ENCODE measurements around the gene BSN.

Gene BSN

GRCh38 chr3:49616061-49616460 lies 61.8 kb downstream of the BSN start:
- H2AFZ ChIP-seq (ENCODE audit: low read depth) = no peak overlapping the region
- H3K4me2 ChIP-seq = no peak overlapping the region
- no peaks in the 10 kb centered on the region for H4K20me1 ChIP-seq (ENCODE audit: insufficient read depth)
- no peaks in the 10 kb centered on the region for H3K36me3 ChIP-seq (ENCODE audit: insufficient read depth)
- no peaks in the 10 kb centered on the region for H3K27me3 ChIP-seq (ENCODE audit: insufficient read depth, low read depth)
- H3K4me3 ChIP-seq (IDR thresholded peaks at IDR 0.05; ENCODE audit: insufficient read depth, low read depth, low read length) = no peak overlapping the region
- TF ChIP-seq, protein P1, sequence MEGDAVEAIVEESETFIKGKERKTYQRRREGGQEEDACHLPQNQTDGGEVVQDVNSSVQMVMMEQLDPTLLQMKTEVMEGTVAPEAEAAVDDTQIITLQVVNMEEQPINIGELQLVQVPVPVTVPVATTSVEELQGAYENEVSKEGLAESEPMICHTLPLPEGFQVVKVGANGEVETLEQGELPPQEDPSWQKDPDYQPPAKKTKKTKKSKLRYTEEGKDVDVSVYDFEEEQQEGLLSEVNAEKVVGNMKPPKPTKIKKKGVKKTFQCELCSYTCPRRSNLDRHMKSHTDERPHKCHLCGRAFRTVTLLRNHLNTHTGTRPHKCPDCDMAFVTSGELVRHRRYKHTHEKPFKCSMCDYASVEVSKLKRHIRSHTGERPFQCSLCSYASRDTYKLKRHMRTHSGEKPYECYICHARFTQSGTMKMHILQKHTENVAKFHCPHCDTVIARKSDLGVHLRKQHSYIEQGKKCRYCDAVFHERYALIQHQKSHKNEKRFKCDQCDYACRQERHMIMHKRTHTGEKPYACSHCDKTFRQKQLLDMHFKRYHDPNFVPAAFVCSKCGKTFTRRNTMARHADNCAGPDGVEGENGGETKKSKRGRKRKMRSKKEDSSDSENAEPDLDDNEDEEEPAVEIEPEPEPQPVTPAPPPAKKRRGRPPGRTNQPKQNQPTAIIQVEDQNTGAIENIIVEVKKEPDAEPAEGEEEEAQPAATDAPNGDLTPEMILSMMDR (conservative IDR thresholded peaks at IDR 0.05; ENCODE audit: low read depth, low read length) = no peak
- no peak overlapping the region for H3K27ac ChIP-seq
- H3K9ac ChIP-seq = no peak overlapping the region
- H3K79me2 ChIP-seq (ENCODE audit: insufficient read depth, low read depth) = no peaks in the 10 kb centered on the region
- no peaks in the 10 kb centered on the region for H3K4me1 ChIP-seq (ENCODE audit: low read depth, poor library complexity, severe bottlenecking)

DNA sequence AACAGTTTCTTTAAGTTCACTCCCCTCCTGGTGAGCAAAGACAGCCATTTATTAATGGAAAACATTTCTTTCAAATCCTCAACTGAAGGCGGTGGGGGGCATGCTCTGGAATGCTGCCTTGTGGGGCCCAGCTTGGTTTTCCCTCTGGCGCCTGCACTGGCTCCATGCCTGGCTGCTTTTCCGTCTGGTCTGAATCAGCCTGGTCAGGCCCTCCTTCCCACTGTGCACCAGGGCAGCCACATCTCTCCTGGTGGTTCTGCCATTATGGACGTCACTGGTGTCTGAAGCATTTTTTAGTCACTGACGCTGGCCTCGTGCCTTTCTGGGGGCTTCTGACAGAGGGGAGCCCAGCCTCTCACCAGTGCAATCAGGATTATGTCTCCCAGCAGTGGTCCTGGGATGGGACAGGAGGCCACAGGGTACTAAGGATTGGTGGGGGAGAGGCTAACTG lies 62.2 kb downstream of the BSN start:
- Histone ChIP-seq H4K20me1 (ENCODE audit: insufficient read depth) (no peaks in the 10 kb centered on the region), H3K79me2 (ENCODE audit: insufficient read depth, low read depth) (no peaks in the 10 kb centered on the region), H3K4me1 (ENCODE audit: low read depth, poor library complexity, severe bottlenecking) (no peaks in the 10 kb centered on the region), H3K4me3 (IDR thresholded peaks at IDR 0.05; ENCODE audit: insufficient read depth, low read depth, low read length) (no peak overlapping the region), H3K4me2 (no peak overlapping the region), H3K27ac (no peak overlapping the region), H3K9ac (no peak overlapping the region), H3K36me3 (ENCODE audit: insufficient read depth) (no peaks in the 10 kb centered on the region), H2AFZ (ENCODE audit: low read depth) (no peak overlapping the region), H3K27me3 (ENCODE audit: insufficient read depth, low read depth) (no peaks in the 10 kb centered on the region)
- TF ChIP-seq, protein P1 (conservative IDR thresholded peaks at IDR 0.05; ENCODE audit: low read depth, low read length) = no peak

DNA sequence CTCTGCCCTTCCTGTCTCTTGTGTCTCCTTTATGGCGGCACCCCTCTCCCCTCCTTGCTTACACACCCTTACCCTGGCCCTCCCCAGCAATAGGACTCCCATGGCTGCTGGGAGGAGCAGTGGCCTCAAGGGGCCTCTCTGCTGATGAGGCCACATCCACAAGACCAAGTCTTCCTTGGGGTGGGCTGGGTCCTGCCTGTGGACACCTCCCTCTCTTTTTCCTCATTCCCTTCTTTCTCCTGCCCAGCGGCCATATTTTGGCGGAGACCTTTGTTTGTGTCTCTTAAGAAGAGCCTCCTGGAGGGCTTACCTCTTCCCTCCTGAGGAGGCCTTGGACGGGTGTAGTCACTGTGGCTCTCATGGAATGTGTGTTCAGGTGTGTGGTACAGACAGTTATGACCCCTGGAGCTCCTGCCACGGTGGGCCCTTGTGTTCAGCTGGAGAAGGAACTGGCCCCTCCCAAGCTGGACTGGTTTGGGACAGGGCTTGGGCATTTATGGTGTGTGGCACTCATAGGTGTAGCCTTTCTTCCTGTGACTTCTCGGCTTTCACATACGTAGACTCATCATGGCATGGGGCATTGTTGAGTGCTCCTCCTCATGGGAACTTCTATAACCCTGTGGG lies 63.2 kb downstream of the BSN start:
- Histone ChIP-seq H3K36me3 (ENCODE audit: insufficient read depth) (no peaks in the 10 kb centered on the region), H3K4me1 (ENCODE audit: low read depth, poor library complexity, severe bottlenecking) (no peaks in the 10 kb centered on the region), H2AFZ (ENCODE audit: low read depth) (no peak overlapping the region)

DNA sequence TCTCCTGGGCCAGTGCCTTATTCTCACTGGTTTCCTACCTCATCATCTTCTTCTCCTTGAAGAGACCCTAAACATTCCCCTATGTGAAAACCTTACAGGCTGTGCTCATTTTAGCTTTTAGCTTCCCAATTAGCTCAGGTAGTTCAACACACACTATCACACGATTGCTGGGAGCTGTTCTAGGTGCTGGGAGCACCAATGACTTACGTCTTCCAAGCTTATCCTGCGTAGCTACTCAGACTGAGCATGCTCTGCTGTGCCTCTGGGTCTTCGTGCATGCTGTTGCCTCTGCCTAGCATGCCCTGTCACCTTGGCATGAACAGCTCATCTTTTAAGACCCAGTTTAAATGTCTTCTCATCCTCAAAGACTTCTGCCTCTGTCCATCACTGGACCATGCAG lies 64.1 kb downstream of the BSN start:
- TF ChIP-seq, protein P1 (conservative IDR thresholded peaks at IDR 0.05; ENCODE audit: low read depth, low read length) = no peak
- H3K9ac ChIP-seq = no peak overlapping the region

More for the DNA sequence above, 63.2 kb downstream of the BSN start:
- no peaks in the 10 kb centered on the region for H4K20me1 ChIP-seq (ENCODE audit: insufficient read depth)
- no peaks in the 10 kb centered on the region for H3K27me3 ChIP-seq (ENCODE audit: insufficient read depth, low read depth)
- H3K79me2 ChIP-seq (ENCODE audit: insufficient read depth, low read depth) = no peaks in the 10 kb centered on the region
- H3K27ac ChIP-seq = no peak overlapping the region
- H3K4me3 ChIP-seq (IDR thresholded peaks at IDR 0.05; ENCODE audit: insufficient read depth, low read depth, low read length) = no peak overlapping the region
- H3K9ac ChIP-seq = no peak overlapping the region
- H3K4me2 ChIP-seq = no peak overlapping the region
- TF ChIP-seq, protein P1 (conservative IDR thresholded peaks at IDR 0.05; ENCODE audit: low read depth, low read length) = no peak

More for the DNA sequence above, 64.1 kb downstream of the BSN start:
- no peaks in the 10 kb centered on the region for H3K79me2 ChIP-seq (ENCODE audit: insufficient read depth, low read depth)
- no peaks in the 10 kb centered on the region for H3K27me3 ChIP-seq (ENCODE audit: insufficient read depth, low read depth)
- H3K4me1 ChIP-seq (ENCODE audit: low read depth, poor library complexity, severe bottlenecking) = no peaks in the 10 kb centered on the region
- no peaks in the 10 kb centered on the region for H3K36me3 ChIP-seq (ENCODE audit: insufficient read depth)
- no peaks in the 10 kb centered on the region for H4K20me1 ChIP-seq (ENCODE audit: insufficient read depth)
- no peak overlapping the region for H3K27ac ChIP-seq
- no peak overlapping the region for H3K4me3 ChIP-seq (IDR thresholded peaks at IDR 0.05; ENCODE audit: insufficient read depth, low read depth, low read length)
- no peak overlapping the region for H2AFZ ChIP-seq (ENCODE audit: low read depth)
- H3K4me2 ChIP-seq = no peak overlapping the region

Data from KMS-11 (cell line).